GM23338 (cell line): ENCODE results near the gene PIK3AP1. TPM values are rescaled to one million over a fixed set of nuclear protein-coding genes. Genes with fewer than 3 reads are reported as not detected.
A peak's percentile ranks its signal among the peaks of the same experiment; 100 is the strongest.

Experiments
- ATAC-seq: fragments of 200-7000 bp; cut with Tn5 transposase; 3 replicates; pipeline ENCODE4 v1.9.1; 2020
- DNase-seq: peaks from one replicate; pipeline ENCODE4 v3.0.0-alpha.2; 2015; ENCODE audit warnings: low spot score
- H2AFZ ChIP-seq: fragments of 200-600 bp; sonication (generic); 2 replicates; pipeline ENCODE4 v1.8.0; 2016; ENCODE audit warnings: antibody characterized with exemption, mild to moderate bottlenecking, moderate library complexity
- H3F3A ChIP-seq: fragments of 200-600 bp; sonication (generic); replicated peaks from 2 replicates; pipeline ENCODE4 v1.8.0; 2017; ENCODE audit warnings: antibody characterized with exemption, mixed run types, low read depth
- H3K27ac ChIP-seq: fragments of 200-600 bp; sonication (generic); 2 replicates; pipeline ENCODE4 v1.6.1; 2016; ENCODE audit warnings: low read depth
- H3K27me3 ChIP-seq: fragments of 200-600 bp; sonication (generic); 2 replicates; pipeline ENCODE4 v1.8.0; 2016; ENCODE audit warnings: mild to moderate bottlenecking, mixed run types, moderate library complexity; ENCODE audit not compliant: insufficient read depth
- H3K36me3 ChIP-seq: fragments of 200-600 bp; sonication (generic); 2 replicates; pipeline ENCODE4 v1.8.0; 2016; ENCODE audit warnings: mild to moderate bottlenecking; ENCODE audit not compliant: insufficient read depth
- H3K4me1 ChIP-seq: fragments of 200-600 bp; sonication (generic); 2 replicates; pipeline ENCODE4 v1.8.0; 2016; ENCODE audit warnings: mild to moderate bottlenecking, moderate library complexity; ENCODE audit not compliant: insufficient read depth
- H3K4me2 ChIP-seq: fragments of 200-600 bp; sonication (generic); 2 replicates; pipeline ENCODE4 v1.7.1; 2017; ENCODE audit warnings: mixed run types
- H3K4me3 ChIP-seq: fragments of 200-600 bp; sonication (generic); 2 replicates; pipeline ENCODE4 v1.6.1; 2016; ENCODE audit warnings: mixed run types
- H3K79me2 ChIP-seq: fragments of 200-600 bp; sonication (generic); replicated peaks from 2 replicates; pipeline ENCODE4 v1.8.0; 2017; ENCODE audit warnings: mild to moderate bottlenecking; ENCODE audit not compliant: insufficient read depth
- H3K9me2 ChIP-seq: fragments of 200-600 bp; sonication (generic); 2 replicates; pipeline ENCODE4 v1.8.0; 2017; ENCODE audit not compliant: insufficient read depth
- H4K20me1 ChIP-seq: fragments of 200-600 bp; sonication (generic); replicated peaks from 2 replicates; pipeline ENCODE4 v1.8.0; 2017; ENCODE audit warnings: mild to moderate bottlenecking; ENCODE audit not compliant: insufficient read depth
- H3K27ac Mint-ChIP-seq: 2 replicates; pipeline ENCODE4 v1.8.0; 2020; ENCODE audit warnings: inconsistent platforms, mild to moderate bottlenecking, moderate library complexity, mixed read lengths
- H3K27me3 Mint-ChIP-seq: 3 replicates; pipeline ENCODE4 v1.8.0; 2022; ENCODE audit warnings: low read depth, mild to moderate bottlenecking, moderate library complexity, mixed read lengths, inconsistent platforms; ENCODE audit not compliant: insufficient read depth, poor library complexity
- H3K36me3 Mint-ChIP-seq: 3 replicates; pipeline ENCODE4 v1.8.0; 2021; ENCODE audit warnings: low read depth, mild to moderate bottlenecking, inconsistent platforms, moderate library complexity, mixed read lengths
- H3K4me1 Mint-ChIP-seq: 3 replicates; pipeline ENCODE4 v1.8.0; 2020; ENCODE audit warnings: mild to moderate bottlenecking, inconsistent platforms, mixed read lengths
- H3K4me3 Mint-ChIP-seq: 3 replicates; pipeline ENCODE4 v1.8.0; 2021; ENCODE audit warnings: moderate library complexity, mild to moderate bottlenecking, inconsistent platforms, mixed read lengths
- H3K9me3 Mint-ChIP-seq: 3 replicates; pipeline ENCODE4 v1.8.0; 2020; ENCODE audit warnings: moderate library complexity, mild to moderate bottlenecking, inconsistent platforms, mixed read lengths
- CREB1 ChIP-seq: fragments of 250-450 bp; sonication (Bioruptor Pico); IDR thresholded peaks from 2 replicates; pipeline ENCODE4 v1.5.0; 2020; ENCODE audit warnings: low read depth, mild to moderate bottlenecking, moderate library complexity
- JUNB ChIP-seq: IDR thresholded peaks from one replicate; pipeline ENCODE4 v1.6.1; 2016; ENCODE audit warnings: antibody characterized with exemption; ENCODE audit not compliant: unreplicated experiment
- NANOG ChIP-seq: IDR thresholded peaks from 2 replicates; pipeline ENCODE4 v1.6.1; 2016; ENCODE audit warnings: antibody characterized with exemption, borderline replicate concordance
- POLR2AphosphoS5 ChIP-seq: IDR thresholded peaks from 2 replicates; pipeline ENCODE4 v1.6.1; 2016; ENCODE audit warnings: antibody characterized with exemption, low read depth
- ZNF114 ChIP-seq: fragments of 250-450 bp; sonication (Bioruptor Pico); IDR thresholded peaks from 2 replicates; pipeline ENCODE4 v1.5.0; 2020; ENCODE audit warnings: mild to moderate bottlenecking, moderate library complexity
- ZNF331 ChIP-seq: fragments of 250-450 bp; sonication (Bioruptor Pico); IDR thresholded peaks from 2 replicates; pipeline ENCODE4 v1.5.0; 2020; ENCODE audit warnings: low read depth, mild to moderate bottlenecking, moderate library complexity
- polyA plus RNA-seq: library from polyadenylated mRNA; unstranded; fragments of >200 nt; fragmentation: Nextera tagmentation; extraction: Ambion mirVana; gene quantifications from 2 replicates; pipeline ENCODE4 v1.2.1, GENCODE V29; 2016
- total RNA-seq: library from RNA; depleted of rRNA; stranded (reverse); fragments of >200 nt; shearing (Covaris generic); gene quantifications from 2 replicates; pipeline ENCODE4 v1.2.3, GENCODE V29; 2014
- TF ChIP-seq, protein P1 (sequence below): IDR thresholded peaks from 2 replicates; pipeline ENCODE4 v1.6.1; 2016; ENCODE audit warnings: antibody characterized with exemption
- TF ChIP-seq, protein P2 (sequence below), 2 experiments: fragments of 200-600 bp in 1 of 2; sonication (generic) in 1 of 2; conservative IDR thresholded peaks; 2 replicates each; pipeline versions ENCODE4 v1.5.1 to v1.6.1; 2016 to 2017; ENCODE audit warnings: antibody characterized with exemption in 2 of 2, low read depth in 2 of 2, mild to moderate bottlenecking in 2 of 2, moderate library complexity in 1 of 2
- TF ChIP-seq, protein P3 (sequence below): fragments of 250-450 bp; sonication (Bioruptor Pico); IDR thresholded peaks from 2 replicates; pipeline ENCODE4 v1.5.0; 2020; ENCODE audit warnings: mild to moderate bottlenecking, moderate library complexity
- TF ChIP-seq, protein P4 (sequence below): IDR thresholded peaks from one replicate; pipeline ENCODE4 v1.6.1; 2018; ENCODE audit warnings: antibody characterized with exemption; ENCODE audit not compliant: unreplicated experiment

Gene PIK3AP1
- total and polyA plus RNA-seq, 2 experiments from 2014 or later: 0.65 to 2.3 TPM

DNA sequence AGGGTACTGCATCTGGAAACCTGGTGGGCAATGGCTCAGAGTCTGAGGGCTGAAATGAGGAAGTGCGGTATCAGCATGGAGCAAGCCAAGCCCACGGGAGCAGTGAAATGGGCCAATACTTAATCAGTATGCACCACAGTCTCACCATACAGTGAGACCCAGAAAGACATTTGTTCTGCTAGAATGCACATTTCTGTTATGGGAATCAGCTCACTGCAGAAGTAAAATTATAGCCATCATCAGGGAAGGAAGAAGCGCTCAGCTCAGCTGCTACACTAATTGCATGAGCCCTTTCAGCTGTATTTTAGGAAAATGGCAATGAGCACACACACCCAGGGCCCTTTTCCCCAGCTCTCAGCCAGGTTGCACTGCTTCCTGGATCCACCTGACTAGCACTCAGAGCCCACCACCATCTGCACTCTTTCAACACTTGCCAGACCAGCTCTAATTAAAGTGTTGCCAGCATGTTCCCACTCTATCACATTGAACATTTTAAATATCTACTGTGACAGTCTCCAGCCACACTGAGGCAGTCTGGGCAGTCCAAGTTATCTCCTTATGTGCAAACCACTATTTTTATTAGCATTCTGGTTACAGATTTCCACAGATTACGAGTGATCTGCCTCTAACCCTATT is 44.2 kb upstream of the PIK3AP1 start:
- no peaks in the 10 kb centered on the region for H3K27me3 Mint-ChIP-seq
- Histone ChIP-seq H3K27me3 (no peaks in the 10 kb centered on the region), H3K79me2 (no peaks in the 10 kb centered on the region), H3F3A (no peaks in the 10 kb centered on the region), H3K4me3 (no peak overlapping the region), H3K36me3 (no peaks in the 10 kb centered on the region), H2AFZ (0 out of 2 replicates have a peak overlapping the region, but pooled peaks have one; percentile 2), H3K27ac (no peak overlapping the region), H3K4me1 (no peaks in the 10 kb centered on the region), H4K20me1 (no peaks in the 10 kb centered on the region), H3K4me2 (no peak overlapping the region), H3K9me2 (no peaks in the 10 kb centered on the region)
- H3K9me3 Mint-ChIP-seq: peaks cover 17% of the 10 kb centered on the region; the same call in 2 of the 3 replicates
- TF ChIP-seq NANOG (no peak), POLR2AphosphoS5 (no peak), ZNF331 (CRISPR knock-in tag) (no peak), ZNF114 (CRISPR knock-in tag) (no peak), CREB1 (no peak), JUNB (no peak)
- TF ChIP-seq, protein P1, sequence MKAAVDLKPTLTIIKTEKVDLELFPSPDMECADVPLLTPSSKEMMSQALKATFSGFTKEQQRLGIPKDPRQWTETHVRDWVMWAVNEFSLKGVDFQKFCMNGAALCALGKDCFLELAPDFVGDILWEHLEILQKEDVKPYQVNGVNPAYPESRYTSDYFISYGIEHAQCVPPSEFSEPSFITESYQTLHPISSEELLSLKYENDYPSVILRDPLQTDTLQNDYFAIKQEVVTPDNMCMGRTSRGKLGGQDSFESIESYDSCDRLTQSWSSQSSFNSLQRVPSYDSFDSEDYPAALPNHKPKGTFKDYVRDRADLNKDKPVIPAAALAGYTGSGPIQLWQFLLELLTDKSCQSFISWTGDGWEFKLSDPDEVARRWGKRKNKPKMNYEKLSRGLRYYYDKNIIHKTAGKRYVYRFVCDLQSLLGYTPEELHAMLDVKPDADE: no peak
- TF ChIP-seq, protein P2, sequence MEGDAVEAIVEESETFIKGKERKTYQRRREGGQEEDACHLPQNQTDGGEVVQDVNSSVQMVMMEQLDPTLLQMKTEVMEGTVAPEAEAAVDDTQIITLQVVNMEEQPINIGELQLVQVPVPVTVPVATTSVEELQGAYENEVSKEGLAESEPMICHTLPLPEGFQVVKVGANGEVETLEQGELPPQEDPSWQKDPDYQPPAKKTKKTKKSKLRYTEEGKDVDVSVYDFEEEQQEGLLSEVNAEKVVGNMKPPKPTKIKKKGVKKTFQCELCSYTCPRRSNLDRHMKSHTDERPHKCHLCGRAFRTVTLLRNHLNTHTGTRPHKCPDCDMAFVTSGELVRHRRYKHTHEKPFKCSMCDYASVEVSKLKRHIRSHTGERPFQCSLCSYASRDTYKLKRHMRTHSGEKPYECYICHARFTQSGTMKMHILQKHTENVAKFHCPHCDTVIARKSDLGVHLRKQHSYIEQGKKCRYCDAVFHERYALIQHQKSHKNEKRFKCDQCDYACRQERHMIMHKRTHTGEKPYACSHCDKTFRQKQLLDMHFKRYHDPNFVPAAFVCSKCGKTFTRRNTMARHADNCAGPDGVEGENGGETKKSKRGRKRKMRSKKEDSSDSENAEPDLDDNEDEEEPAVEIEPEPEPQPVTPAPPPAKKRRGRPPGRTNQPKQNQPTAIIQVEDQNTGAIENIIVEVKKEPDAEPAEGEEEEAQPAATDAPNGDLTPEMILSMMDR (conservative IDR thresholded peaks at IDR 0.05; ENCODE audit: low read depth in 2 of 2): no peak
- TF ChIP-seq, protein P3, sequence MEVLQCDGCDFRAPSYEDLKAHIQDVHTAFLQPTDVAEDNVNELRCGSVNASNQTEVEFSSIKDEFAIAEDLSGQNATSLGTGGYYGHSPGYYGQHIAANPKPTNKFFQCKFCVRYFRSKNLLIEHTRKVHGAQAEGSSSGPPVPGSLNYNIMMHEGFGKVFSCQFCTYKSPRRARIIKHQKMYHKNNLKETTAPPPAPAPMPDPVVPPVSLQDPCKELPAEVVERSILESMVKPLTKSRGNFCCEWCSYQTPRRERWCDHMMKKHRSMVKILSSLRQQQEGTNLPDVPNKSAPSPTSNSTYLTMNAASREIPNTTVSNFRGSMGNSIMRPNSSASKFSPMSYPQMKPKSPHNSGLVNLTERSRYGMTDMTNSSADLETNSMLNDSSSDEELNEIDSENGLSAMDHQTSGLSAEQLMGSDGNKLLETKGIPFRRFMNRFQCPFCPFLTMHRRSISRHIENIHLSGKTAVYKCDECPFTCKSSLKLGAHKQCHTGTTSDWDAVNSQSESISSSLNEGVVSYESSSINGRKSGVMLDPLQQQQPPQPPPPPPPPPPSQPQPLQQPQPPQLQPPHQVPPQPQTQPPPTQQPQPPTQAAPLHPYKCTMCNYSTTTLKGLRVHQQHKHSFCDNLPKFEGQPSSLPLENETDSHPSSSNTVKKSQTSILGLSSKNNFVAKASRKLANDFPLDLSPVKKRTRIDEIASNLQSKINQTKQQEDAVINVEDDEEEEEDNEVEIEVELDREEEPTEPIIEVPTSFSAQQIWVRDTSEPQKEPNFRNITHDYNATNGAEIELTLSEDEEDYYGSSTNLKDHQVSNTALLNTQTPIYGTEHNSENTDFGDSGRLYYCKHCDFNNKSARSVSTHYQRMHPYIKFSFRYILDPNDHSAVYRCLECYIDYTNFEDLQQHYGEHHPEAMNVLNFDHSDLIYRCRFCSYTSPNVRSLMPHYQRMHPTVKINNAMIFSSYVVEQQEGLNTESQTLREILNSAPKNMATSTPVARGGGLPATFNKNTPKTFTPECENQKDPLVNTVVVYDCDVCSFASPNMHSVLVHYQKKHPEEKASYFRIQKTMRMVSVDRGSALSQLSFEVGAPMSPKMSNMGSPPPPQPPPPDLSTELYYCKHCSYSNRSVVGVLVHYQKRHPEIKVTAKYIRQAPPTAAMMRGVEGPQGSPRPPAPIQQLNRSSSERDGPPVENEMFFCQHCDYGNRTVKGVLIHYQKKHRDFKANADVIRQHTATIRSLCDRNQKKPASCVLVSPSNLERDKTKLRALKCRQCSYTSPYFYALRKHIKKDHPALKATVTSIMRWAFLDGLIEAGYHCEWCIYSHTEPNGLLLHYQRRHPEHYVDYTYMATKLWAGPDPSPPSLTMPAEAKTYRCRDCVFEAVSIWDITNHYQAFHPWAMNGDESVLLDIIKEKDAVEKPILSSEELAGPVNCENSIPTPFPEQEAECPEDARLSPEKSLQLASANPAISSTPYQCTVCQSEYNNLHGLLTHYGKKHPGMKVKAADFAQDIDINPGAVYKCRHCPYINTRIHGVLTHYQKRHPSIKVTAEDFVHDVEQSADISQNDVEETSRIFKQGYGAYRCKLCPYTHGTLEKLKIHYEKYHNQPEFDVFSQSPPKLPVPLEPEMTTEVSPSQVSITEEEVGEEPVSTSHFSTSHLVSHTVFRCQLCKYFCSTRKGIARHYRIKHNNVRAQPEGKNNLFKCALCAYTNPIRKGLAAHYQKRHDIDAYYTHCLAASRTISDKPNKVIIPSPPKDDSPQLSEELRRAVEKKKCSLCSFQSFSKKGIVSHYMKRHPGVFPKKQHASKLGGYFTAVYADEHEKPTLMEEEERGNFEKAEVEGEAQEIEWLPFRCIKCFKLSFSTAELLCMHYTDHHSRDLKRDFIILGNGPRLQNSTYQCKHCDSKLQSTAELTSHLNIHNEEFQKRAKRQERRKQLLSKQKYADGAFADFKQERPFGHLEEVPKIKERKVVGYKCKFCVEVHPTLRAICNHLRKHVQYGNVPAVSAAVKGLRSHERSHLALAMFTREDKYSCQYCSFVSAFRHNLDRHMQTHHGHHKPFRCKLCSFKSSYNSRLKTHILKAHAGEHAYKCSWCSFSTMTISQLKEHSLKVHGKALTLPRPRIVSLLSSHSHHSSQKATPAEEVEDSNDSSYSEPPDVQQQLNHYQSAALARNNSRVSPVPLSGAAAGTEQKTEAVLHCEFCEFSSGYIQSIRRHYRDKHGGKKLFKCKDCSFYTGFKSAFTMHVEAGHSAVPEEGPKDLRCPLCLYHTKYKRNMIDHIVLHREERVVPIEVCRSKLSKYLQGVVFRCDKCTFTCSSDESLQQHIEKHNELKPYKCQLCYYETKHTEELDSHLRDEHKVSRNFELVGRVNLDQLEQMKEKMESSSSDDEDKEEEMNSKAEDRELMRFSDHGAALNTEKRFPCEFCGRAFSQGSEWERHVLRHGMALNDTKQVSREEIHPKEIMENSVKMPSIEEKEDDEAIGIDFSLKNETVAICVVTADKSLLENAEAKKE (CRISPR knock-in tag): no peak
- TF ChIP-seq, protein P4, sequence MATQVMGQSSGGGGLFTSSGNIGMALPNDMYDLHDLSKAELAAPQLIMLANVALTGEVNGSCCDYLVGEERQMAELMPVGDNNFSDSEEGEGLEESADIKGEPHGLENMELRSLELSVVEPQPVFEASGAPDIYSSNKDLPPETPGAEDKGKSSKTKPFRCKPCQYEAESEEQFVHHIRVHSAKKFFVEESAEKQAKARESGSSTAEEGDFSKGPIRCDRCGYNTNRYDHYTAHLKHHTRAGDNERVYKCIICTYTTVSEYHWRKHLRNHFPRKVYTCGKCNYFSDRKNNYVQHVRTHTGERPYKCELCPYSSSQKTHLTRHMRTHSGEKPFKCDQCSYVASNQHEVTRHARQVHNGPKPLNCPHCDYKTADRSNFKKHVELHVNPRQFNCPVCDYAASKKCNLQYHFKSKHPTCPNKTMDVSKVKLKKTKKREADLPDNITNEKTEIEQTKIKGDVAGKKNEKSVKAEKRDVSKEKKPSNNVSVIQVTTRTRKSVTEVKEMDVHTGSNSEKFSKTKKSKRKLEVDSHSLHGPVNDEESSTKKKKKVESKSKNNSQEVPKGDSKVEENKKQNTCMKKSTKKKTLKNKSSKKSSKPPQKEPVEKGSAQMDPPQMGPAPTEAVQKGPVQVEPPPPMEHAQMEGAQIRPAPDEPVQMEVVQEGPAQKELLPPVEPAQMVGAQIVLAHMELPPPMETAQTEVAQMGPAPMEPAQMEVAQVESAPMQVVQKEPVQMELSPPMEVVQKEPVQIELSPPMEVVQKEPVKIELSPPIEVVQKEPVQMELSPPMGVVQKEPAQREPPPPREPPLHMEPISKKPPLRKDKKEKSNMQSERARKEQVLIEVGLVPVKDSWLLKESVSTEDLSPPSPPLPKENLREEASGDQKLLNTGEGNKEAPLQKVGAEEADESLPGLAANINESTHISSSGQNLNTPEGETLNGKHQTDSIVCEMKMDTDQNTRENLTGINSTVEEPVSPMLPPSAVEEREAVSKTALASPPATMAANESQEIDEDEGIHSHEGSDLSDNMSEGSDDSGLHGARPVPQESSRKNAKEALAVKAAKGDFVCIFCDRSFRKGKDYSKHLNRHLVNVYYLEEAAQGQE: no peak
- no peak overlapping the region for H3K4me3 Mint-ChIP-seq
- no peak for DNase-seq
- H3K4me1 Mint-ChIP-seq: no peaks in the 10 kb centered on the region; the same call in 2 of the 3 replicates
- ATAC-seq: no peak
- no peak overlapping the region for H3K27ac Mint-ChIP-seq
- peaks cover 3% of the 10 kb centered on the region; the same call in 1 of the 3 replicates for H3K36me3 Mint-ChIP-seq
